Esophagus muscularis mucosa (tissue), 4 donors: ENCODE results near the gene BBOX1. TPM values are rescaled to one million over a fixed set of nuclear protein-coding genes. Genes with fewer than 3 reads are reported as not detected.
A peak's percentile ranks its signal among the peaks of the same experiment; 100 is the strongest.

Source experiments
- DNase-seq: peaks from one replicate; pipeline ENCODE4 v3.0.0-alpha.2; 2017; ENCODE audit errors: extremely low spot score
- H3K27ac ChIP-seq, 4 donors: fragments of 200-600 bp; sonication (generic); replicated peaks in 1 of 4; 1 replicate in 3 of 4; 2 replicates in 1 of 4; pipeline ENCODE4 v1.5.1; 2016 to 2019; ENCODE audit warnings: mild to moderate bottlenecking in 1 of 4
- H3K27me3 ChIP-seq, 4 donors: fragments of 200-600 bp; sonication (generic); one replicate each; pipeline versions ENCODE4 v1.5.1 to v1.6.0; 2016 to 2019
- H3K36me3 ChIP-seq, 4 donors: fragments of 200-600 bp; sonication (generic); one replicate each; pipeline ENCODE4 v1.5.1; 2016 to 2019
- H3K4me1 ChIP-seq, 4 donors: fragments of 200-600 bp; sonication (generic); one replicate each; pipeline ENCODE4 v1.5.1; 2016 to 2019
- H3K4me3 ChIP-seq, 4 donors: fragments of 200-600 bp; sonication (generic); 1 replicate in 2 of 4; 2 replicates in 2 of 4; pipeline ENCODE4 v1.5.1; 2016 to 2019; ENCODE audit warnings: mild to moderate bottlenecking in 4 of 4, moderate library complexity in 1 of 4
- H3K9me3 ChIP-seq, 4 donors: fragments of 200-600 bp; sonication (generic); 1 replicate in 3 of 4; 2 replicates in 1 of 4; pipeline ENCODE4 v1.5.1; 2016 to 2019
- CTCF ChIP-seq, 3 experiments: fragments of 200-600 bp in 2 of 3; fragments of 450-650 bp in 1 of 3; sonication (generic) in 2 of 3; IDR thresholded peaks; one replicate each; pipeline ENCODE4 v1.5.1; 2017 to 2019; ENCODE audit warnings: antibody characterized with exemption in 3 of 3, mild to moderate bottlenecking in 2 of 3, moderate library complexity in 1 of 3
- EP300 ChIP-seq: sonication (generic); formaldehyde crosslinking; IDR thresholded peaks from one replicate; pipeline ENCODE4 v1.6.1; 2017; ENCODE audit warnings: antibody characterized with exemption
- POLR2A ChIP-seq: fragments of 450-650 bp; IDR thresholded peaks from one replicate; pipeline ENCODE4 v1.6.1; 2017; ENCODE audit warnings: antibody characterized with exemption, moderate library complexity, mild to moderate bottlenecking, low read depth
- POLR2AphosphoS5 ChIP-seq, 2 donors: sonication (generic); formaldehyde crosslinking; IDR thresholded peaks; one replicate each; pipeline ENCODE4 v1.6.1; 2017; ENCODE audit warnings: antibody characterized with exemption in 2 of 2
- WGBS: methylation state at CpG from one replicate; pipeline ENCODE4 v1.1.5; 2018; 5-methylcytosine and 5-hydroxymethylcytosine counted together
- intact Hi-C: fragments of 100-400 bp; cut with DNase I; formaldehyde crosslinking; loops from one replicate; pipeline ENCODE4 v1.15.1; 2023
- total RNA-seq, 4 donors: library from RNA; depleted of rRNA; stranded (reverse); fragments of >200 nt; gene quantifications; one replicate each; pipeline versions ENCODE4 v1.1.0 to v1.2.1, GENCODE V29; 2016

Gene BBOX1
- total RNA-seq, 4 donors from 2014 or later: 0.50 TPM; not detected in 3

GRCh38 chr11:27084518-27084917 is 43.9 kb downstream of the BBOX1 start:
- intact Hi-C loops: no loop called here
- H3K36me3 ChIP-seq: no peaks in the 10 kb centered on the region
- peaks cover 0 to 24% (median 14%) of the 10 kb centered on the region in 4 donors for H3K4me1 ChIP-seq
- H3K9me3 ChIP-seq: no peaks in the 10 kb centered on the region
- no peak overlapping the region for H3K4me3 ChIP-seq
- H3K27ac ChIP-seq: no peak overlapping the region
- TF ChIP-seq POLR2A (no peak), POLR2AphosphoS5 (IDR thresholded peaks at IDR 0.05) (no peak), EP300 (no peak)
- no peaks in the 10 kb centered on the region for H3K27me3 ChIP-seq
- no peak for DNase-seq

GRCh38 chr11:27085111-27085510 is 44.5 kb downstream of the BBOX1 start:
- Histone ChIP-seq H3K4me1 (peaks cover 0 to 24% (median 14%) of the 10 kb centered on the region in 4 donors), H3K27me3 (no peaks in the 10 kb centered on the region), H3K27ac (no peak overlapping the region), H3K36me3 (no peaks in the 10 kb centered on the region), H3K9me3 (no peaks in the 10 kb centered on the region), H3K4me3 (no peak overlapping the region)
- DNase-seq: no peak
- intact Hi-C loops: no loop called here
- WGBS: 79% methylated on average over 1 of the region's 1 CpG
- TF ChIP-seq POLR2A (no peak), EP300 (no peak), POLR2AphosphoS5 (IDR thresholded peaks at IDR 0.05) (no peak), CTCF (IDR thresholded peaks at IDR 0.05) (no peak)

DNA sequence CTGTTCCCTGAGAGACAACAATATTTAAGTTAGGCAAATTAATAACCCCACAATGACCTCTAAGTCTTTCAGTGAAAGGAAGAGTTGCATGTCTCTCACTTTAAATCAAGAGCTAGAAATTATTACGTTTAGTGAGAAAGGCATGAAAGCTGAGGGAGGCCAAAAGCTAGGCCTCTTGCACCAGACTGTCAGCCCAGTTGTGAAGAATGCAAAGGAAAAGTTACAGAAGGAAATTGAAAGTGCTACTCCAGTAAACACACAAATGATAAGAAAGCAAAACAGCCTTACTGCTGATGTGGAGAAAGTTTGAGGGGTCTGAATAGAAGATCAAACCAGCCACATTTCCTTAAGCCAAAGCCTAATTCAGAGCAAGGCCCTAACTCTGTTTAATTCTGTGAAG is 45.0 kb downstream of the BBOX1 start:
- DNase-seq: no peak
- Histone ChIP-seq H3K9me3 (peaks cover 0 to 2% (median 0%) of the 10 kb centered on the region in 4 donors), H3K27me3 (no peaks in the 10 kb centered on the region), H3K4me1 (peaks cover 0 to 24% (median 14%) of the 10 kb centered on the region in 4 donors), H3K36me3 (no peaks in the 10 kb centered on the region), H3K4me3 (no peak overlapping the region), H3K27ac (no peak overlapping the region)
- intact Hi-C loops: no loop called here
- TF ChIP-seq POLR2A: no peak
- TF ChIP-seq CTCF (IDR thresholded peaks at IDR 0.05): no peak
- no peak for TF ChIP-seq POLR2AphosphoS5 (IDR thresholded peaks at IDR 0.05)
- no peak for TF ChIP-seq EP300
- WGBS: 0% methylated on average over 1 of the region's 1 CpG

DNA sequence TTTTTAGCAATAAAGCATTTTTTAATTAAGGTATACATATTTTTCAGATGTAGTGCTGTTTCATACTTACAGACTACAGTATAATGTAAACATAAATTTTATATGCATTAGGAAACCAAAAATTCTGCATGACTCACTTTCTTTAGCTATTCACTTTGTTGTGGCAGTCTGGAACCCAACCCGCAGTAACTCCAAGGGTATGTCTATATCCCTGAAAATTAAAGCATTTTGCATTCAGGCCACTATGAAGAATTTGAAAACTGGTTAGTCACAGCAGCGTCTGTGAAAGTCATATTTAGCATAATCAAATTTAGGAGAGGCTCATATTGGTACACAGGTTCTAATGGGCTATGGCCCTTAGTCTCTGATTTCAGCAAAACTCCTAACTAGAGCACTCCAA is 46.8 kb downstream of the BBOX1 start:
- no peak for DNase-seq
- H3K4me3 ChIP-seq: no peak overlapping the region
- no peaks in the 10 kb centered on the region for H3K27me3 ChIP-seq
- no peaks in the 10 kb centered on the region for H3K36me3 ChIP-seq
- TF ChIP-seq POLR2A: no peak
- TF ChIP-seq CTCF (IDR thresholded peaks at IDR 0.05): no peak
- no peak for TF ChIP-seq POLR2AphosphoS5 (IDR thresholded peaks at IDR 0.05)
- TF ChIP-seq EP300: no peak
- no peak overlapping the region for H3K27ac ChIP-seq
- intact Hi-C loops: no loop called here
- 88% methylated on average over 2 of the region's 2 CpGs for WGBS
- H3K9me3 ChIP-seq: peaks cover 0 to 3% (median 0%) of the 10 kb centered on the region in 4 donors
- H3K4me1 ChIP-seq: peaks cover 0 to 24% (median 14%) of the 10 kb centered on the region in 4 donors

GRCh38 chr11:27088353-27088752 is 47.7 kb downstream of the BBOX1 start:
- no peaks in the 10 kb centered on the region for H3K36me3 ChIP-seq
- DNase-seq: no peak
- peaks cover 0 to 3% (median 0%) of the 10 kb centered on the region in 4 donors for H3K9me3 ChIP-seq
- TF ChIP-seq CTCF (IDR thresholded peaks at IDR 0.05) (no peak), POLR2AphosphoS5 (IDR thresholded peaks at IDR 0.05) (no peak), POLR2A (no peak), EP300 (no peak)
- peak overlapping the region in 1 of 4 donors; percentile 14 for H3K27ac ChIP-seq
- H3K4me1 ChIP-seq: peaks cover 0 to 24% (median 14%) of the 10 kb centered on the region in 4 donors
- no peaks in the 10 kb centered on the region for H3K27me3 ChIP-seq
- no peak overlapping the region for H3K4me3 ChIP-seq
- intact Hi-C loops: no loop called here
